ENCODE data around the gene PRDX3.
A peak's percentile ranks its signal among the peaks of the same experiment; 100 is the strongest.
"Not testable (repeated sequence)": the region's sequence is repeated elsewhere in the genome, so short reads cannot be mapped to it uniquely, and the experiment has no call there.

PRDX3 gene

DNA sequence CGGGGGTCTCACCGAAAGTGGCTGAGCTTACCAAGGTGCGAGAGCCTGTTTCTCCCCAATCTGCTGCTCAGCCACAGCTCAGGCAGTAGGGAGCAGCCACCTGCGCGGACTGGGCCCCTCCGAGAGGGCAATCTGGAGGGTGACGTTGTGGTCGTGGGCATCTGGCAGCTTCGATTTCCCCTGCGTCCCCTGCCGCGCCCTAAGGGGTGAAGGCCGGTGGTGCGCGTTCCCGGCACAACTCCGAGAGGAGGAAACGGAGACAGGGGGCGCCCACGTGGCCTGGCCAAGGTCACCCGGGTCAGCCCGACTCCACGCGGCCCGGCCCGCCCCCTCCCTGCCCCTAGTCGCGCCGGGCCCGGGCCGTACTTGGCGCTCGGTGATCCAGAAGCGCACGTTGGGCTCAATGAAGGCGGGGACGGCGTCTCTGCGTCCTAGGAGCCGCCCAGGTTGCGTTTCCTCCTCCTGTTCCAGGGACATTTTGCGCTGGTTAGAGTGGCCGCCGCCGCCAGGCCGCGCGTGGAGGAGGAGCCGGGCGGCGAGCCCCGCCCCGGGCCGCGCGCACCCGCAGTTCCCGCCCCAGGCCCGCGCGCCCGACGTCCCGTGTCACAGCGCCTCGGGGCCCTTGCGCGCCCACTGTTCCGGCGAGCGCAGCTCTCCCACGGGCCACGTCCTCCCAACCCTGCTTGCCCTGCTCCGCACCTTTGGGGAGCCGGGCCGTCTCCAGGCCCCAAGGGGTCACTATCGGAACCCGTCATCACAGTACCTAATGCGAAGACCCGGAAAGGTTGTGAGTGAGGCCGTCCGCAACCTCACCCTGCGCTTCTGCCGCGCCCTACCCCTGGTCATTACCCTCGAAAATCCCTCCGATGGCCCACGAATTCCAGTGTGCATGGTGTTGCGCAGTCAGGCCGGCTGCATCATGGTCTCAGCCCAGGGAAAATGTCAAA lies 13.2 kb downstream of the PRDX3 start, which contains the start of gene SFXN4:
Gene SFXN4 (minus strand): TSS at position 544 of the 947 bp plus-strand sequence. CDS start 67 bp downstream, at position 477.
- DNase-seq (ENCODE audit: low read depth in 2 of 2), result peak; percentile 45 to 74

DNA sequence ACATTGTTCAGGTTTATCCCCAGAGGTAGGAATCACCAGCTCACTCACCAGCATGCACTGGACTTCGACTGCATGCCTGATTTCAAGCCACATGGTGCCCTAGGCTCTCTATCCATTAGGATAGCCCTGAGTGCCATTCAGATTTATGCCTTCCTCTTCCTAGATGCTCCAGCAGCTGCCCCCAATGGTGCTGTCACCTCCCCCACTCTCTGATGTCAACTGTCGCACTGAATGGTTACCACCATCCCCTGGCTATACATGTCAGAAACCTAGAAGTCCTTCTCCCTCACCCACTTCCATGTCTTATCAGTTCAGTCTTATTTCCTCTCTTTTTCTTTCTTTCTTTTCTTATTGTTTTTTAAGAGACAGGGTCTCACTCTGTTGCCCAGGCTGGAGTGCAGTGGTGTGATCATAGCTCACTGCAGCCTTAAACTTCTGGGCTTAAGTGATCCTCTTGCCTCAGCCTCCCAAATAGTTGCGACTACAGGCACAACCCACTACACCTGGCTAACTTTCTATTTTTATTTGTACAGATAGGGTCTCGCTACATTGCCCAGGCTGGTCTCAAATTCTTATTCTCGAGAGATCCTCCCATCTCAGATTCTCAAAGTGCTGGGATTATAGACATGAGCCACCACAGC lies 16.0 kb downstream of the PRDX3 start:
- no peak for DNase-seq (ENCODE audit: low read depth in 2 of 2)

DNA sequence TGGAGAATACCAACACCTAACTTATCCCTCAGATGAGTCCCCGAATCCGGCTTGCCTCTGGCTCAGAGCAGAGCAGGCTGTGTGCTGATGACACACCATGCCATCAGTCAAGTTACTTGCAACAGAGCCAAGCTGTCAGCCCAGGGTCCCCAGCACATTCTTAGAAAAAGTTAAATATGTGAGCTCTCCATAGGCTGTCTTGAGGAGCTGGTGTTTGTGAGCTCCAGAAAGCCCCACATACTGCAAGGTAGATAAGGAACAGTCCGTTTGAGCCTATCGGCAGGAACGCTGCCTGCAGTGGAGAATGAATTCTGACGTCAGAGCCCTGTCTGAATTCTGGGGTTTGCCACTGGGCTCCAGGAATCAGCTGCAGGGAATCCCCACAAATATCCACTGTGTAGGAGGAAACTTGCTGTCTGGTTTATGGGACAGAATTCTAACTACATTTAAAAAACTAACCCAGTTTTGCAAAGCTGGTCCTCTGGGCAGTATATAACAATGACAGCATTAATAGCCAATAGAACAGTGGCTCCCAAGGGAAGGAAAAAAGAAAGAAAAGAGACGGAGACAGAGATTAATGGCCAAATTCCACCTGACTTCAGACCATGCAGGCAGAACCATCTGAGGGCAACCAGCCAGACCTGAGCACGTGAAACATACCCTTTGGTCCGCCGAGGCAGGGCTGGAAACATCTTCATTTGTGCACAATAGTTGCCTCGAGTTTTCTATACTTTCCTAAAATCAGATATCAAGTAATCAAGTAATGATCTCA lies 16.7 kb downstream of the PRDX3 start:
- no peak for DNase-seq (ENCODE audit: low read depth in 2 of 2)

DNA sequence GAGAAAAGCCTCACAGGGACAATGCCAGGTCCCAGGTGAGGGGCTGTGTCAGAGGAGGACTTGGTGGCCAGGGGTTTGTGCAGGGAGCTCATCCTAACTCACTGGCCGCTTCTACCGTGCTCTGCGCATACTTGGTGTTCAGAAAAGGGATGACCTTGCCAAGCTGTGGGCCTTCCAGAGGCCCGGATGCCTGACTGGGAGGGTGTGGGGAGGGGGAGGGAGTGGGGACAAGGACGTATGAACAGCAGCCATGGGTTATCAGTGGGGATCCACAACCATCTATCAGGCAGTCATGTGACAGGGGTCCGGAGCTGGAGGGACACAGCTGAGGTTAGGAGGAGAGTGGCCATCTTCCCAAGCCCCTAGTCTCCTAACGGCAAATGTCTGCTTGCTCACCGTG lies 19.3 kb downstream of the PRDX3 start:
- DNase-seq (ENCODE audit: low read depth in 2 of 2), result no peak

DNA sequence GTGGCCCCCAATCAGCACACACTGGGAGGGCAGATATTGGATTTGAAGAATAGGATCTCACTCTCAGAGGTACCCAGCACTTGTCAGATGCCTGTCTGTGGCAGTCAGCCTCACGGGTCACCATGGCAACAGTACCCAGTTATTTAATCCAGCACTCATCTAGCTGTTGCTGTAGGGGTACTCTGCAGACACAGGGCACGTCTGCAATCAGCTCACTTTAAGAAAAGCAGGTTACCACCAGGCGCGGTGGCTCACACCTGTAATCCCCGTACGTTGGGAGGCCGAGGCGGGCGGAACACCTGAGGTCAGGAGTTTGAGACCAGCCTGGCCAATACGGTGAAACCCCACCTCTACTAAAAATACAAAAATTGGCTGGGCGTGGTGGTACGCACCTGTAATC lies 25.0 kb downstream of the PRDX3 start:
- no peak for DNase-seq (ENCODE audit: low read depth in 2 of 2)

DNA sequence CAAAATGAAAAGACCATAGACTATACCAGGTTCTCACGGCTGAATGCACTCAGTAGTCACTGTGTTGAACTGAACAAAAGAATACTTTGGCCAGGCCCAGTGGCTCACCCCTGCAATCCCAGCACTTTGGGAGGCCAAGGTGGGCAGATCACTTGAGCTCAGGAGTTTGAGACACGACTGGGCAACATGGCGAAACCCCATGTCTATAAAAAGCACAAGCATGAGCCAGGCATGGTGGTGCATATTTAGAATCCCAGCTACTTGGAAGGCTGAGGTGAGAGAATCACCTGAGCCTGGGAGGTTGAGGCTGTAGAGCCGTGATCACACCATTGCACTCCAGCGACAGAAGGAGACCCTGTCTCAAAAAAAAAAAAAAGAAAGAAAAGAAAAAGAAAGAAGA lies 25.6 kb downstream of the PRDX3 start:
- DNase-seq (ENCODE audit: low read depth in 2 of 2), result no peak

DNA sequence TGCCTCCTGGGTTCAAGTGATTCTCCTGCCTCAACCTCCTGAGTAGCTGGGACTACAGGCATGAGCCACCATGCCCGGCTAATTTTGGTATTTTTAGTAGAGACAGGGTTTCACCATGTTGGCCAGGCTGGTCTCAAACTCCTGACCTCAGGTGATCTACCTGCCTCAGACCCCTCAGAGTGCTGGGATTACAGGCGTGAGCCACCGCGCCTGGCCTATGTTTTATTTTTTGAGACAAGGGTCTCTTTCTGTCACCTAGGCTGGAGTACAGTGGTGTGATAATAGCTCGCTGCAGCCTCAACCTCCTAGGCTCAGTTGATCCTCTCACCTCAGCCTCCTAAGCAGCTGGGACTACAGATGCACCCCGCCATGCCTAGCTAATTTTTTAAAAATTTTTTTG lies 27.0 kb downstream of the PRDX3 start:
- DNase-seq (ENCODE audit: low read depth in 2 of 2), result not testable (repeated sequence)

DNA sequence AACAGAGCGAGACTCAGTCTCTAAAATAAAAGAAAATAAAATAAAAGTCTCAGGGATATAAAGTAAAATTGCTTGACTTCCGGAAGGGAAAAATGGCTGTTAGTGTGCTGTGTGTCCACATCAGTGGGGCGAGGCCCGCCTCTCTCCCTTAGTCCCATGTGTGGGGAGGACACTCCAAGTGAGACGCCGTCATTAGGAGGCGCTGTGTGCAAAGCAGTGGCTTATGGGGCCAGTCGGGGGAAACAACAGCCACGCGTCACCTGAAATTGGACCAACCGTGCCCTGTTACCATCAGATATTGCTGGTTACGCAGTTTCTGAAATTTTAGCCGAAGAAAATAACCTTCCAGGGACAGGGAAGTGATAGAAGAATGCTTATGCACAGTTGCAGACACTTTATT lies 28.9 kb downstream of the PRDX3 start:
- DNase-seq (ENCODE audit: low read depth in 2 of 2), result no peak

DNA sequence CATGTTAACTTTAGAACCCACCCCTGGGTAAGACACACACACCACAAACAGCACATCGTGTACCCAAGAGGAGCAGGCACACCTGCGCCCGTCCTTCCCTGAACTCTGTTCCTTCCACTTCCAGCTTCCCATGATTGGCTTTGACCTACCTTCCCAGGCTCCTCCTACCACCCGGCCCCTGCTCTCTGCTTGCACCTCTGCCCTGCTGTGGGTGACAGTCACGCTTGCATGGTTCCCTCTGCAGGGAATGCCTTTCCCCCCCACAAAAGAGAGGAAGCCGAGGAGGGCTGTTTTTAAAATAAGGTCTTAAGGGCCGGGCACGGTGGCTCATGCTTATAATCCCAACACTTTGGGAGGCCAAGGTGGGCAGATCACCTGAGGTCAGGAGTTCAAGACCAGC lies 29.5 kb downstream of the PRDX3 start:
- no peak for DNase-seq (ENCODE audit: low read depth in 2 of 2)

DNA sequence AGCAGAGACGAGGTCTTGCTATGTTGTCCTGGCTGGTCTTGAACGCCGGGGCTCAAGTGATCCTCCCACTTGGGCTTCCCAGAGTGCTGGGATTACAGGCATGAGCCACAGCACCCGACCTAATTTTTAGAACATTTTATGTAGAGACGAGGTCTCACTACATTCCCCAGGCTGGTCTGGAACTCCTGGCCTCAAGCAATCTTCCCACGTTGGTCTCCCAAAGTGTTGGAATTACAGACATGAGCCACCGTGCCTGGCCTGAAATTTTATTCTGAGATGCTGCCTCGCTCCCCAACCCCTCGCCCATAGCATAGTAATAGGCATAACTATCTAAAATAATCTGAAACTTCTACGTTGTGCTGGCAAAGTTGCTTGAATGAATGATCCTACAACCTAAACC lies 35.0 kb downstream of the PRDX3 start:
- DNase-seq (ENCODE audit: low read depth in 2 of 2), result no peak

DNA sequence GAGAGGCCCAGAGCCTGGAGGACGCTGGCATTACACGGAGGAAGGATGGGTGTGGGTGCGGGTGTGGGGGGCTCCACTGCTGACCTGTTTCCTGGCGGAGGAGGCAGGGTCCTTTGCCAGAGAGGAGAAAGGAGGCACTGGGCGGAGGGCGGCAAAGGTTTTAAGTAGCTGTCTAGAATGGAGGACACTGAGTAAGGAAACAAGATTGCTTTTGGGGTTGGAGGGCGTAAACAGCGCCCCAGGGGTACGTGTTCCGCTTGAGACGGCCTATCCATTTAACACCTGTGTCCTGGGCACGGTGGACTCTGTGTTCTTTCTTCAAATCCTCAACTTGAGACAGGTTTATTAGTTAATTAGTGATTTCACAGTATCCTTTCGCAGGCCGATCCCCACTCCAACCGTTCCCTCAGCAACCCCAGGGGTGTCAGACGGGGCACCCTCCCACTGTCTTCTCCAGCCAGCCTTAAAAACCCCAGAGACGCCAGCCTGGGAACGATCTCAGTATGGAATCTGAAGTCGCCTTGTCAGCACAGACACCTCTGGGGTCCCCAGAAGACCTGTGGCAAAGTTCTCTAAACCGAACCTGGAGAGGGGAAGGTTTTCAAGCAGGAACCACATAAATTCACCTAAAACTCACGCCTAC lies 37.9 kb downstream of the PRDX3 start:
- no peak for DNase-seq (ENCODE audit: low read depth in 2 of 2)

DNA sequence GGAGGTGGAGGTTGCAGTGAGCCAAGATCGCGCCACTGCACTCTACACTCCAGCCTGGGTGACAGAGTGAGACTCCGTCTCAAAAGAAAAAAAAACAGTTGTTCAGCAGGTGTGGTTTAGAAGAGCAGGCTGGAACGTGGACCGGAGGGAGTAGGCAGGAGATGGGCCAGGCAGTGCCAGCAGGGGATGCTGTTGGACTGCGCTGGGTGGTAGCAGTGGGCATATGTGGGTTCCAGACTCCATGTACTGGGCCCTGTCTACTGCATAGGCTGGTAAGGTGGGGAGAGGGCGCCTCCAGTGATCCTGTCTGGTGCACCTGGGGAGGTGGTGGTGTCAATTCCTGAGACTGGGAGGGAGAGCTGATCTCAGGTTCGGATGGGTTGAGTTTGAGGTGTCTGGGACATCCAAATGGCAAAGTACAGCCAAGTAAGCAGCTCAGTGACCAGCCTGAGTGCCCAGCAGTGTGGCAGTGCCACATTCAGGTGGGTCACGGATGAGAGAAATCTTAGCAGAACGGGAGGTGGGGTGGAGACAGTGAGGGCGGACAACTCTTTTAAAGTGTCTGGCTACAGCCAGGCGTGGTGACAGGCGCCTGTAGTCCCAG lies 39.0 kb downstream of the PRDX3 start:
- peak; percentile 26 to 29 for DNase-seq (ENCODE audit: low read depth in 2 of 2)

DNA sequence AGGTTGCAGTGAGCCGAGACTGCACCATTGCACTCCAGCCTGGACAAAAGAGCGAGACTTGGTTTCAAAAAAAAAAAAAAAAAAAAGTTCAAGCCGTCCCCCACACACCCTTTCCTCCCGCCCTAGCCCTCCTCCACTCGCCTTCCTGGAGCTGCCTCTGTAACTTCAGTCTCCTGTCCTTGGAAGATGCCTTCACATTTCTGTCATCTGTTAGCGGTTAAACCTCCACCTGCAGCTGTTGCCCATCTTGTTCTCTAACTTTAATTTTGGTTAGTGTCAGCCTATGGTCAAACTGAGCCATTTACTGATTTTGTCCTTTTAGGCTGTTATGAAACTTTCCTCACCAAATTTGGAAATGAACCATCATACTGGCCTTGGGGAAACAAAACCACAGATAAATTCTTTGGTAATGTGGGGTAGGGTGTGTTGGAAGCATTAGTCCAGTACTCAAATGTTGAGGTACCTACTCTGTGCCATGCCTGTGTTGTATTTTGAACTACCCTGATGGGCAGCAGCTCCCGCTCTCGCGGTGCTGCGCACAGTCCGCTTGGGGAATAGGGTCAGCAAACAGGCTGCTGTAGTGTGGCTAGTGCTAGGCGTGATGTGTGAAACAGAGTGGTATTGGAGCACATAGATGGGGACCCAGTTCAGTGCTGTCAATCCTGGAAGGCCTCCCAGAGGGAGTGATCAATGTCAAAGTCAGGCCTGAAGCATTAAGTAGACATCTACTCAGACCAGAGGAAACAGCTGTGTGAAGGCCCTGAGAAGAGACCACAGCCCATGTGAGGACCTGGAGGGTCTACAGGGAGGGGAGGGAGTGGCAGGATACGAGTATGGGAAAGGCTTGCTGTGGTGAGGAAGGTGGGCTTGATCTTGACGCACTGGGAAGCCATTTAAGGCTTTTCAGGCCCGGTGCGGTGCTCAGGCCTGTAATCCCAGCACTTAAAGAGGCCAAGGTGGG lies 40.0 kb downstream of the PRDX3 start:
- DNase-seq (ENCODE audit: low read depth in 2 of 2), result no peak

DNA sequence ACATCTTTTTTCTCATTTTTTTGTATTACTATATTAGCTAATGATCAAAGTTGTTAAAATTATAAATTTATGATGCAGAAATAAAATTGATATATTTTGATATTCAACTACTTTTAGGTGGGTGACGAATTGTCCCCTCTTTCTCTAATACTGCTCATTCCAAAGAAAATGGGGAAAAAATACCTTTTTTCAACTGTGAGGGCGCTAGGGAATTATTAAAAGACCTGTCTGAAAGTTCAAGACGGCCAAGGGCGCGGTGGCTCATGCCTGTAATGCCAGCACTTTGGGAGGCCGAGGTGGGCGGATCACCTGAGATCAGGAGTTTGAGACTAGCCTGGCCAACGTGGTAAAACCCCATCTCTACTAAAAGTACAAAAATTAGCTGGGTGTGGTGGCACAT lies 40.7 kb downstream of the PRDX3 start:
- not testable (repeated sequence) for DNase-seq (ENCODE audit: low read depth in 2 of 2)

DNA sequence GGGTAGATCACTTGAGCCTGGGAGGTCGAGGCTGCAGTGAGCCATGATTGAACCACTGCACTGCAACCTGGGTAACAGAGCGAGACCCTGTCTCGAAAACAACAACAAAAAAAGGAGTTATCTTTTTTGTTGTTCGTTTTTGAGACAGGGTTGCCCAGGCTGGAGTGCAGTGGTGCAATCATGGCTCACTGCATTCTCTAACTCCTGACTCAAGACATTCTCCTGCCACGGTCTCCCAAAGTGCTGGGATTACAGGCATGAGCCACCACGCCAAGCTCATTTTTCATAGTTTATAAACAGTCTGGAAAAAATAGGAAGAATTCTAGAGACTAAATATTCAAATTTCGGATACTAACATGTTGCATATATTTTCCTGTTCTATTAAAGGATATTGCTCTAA lies 42.5 kb downstream of the PRDX3 start:
- DNase-seq (ENCODE audit: low read depth in 2 of 2), result no peak

DNA sequence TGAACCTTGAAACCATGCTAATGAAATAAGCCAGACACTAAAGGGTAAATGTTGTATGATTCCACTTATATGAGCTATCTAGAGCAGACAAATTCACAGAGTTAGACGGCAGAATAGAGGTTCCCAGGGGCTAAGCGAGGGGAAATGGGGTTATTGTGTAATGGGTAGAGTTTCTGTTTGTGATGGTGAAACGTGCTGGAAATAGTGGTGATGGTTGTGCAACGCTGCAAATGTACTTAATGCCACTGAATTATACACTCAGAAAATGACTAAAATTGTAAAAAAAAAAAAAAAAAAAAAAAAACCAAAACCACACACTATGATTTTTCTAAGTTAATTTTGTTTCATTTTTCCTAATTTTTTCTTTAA lies 43.1 kb downstream of the PRDX3 start:
- DNase-seq (ENCODE audit: low read depth in 2 of 2), result no peak

DNA sequence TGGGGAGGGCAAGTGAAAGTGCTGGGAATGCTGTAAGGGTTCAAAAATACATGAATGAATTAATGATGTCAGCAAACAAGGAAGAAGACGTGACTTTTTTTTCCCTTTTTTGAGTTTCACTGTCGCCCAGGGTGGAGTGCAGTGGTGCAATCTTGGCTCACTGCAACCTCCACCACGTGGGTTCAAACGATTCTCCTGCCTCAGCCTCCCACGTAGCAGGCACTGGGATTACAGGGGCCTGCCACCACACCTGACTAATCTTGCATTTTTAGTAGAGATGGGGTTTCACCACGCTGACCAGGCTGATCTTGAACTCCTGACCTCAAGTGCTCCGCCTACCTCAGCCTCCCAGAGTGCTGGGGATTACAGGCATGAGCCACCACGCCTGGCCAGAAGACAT lies 44.7 kb downstream of the PRDX3 start:
- DNase-seq (ENCODE audit: low read depth in 2 of 2), result no peak

DNA sequence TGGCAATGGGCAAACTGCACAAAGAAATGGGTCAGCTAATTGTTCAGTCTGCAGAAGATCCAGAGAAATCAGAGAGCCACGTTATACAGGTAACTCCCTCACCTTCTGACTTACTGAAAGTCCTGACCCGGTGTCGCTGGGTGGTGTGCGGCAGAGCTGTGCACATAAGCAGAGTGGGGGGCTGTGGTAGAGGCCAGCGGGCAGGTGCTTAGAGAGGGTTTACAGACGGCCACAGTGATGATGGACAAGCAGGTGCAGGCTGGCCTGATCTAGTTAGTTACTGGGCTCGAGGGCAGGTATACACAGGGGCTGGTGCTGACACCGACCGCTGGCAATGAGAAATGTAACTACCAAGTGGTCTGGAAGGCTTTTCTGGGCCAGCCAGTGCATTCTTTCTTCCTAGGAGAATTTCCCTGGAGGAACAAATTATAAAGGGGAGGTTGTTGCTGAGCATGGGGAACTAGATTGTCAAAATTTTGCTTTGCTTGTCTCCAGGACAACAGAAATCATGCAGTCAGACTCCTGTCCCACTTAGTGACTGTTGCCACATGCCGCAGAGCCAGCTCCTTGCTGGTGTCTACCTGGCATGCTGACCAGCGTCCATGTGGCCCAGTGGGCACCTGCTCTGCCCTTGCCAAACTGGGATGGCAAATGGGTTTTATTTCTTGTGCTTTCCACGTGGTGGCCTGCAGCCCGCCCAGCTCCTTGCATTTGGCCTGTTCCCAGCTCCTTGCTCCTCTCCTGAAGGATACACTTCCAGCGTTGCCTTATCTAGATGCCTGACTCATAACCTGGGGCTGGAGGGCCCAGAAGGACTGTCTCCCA lies 45.9 kb downstream of the PRDX3 start:
- DNase-seq (ENCODE audit: low read depth in 2 of 2), result no peak

DNA sequence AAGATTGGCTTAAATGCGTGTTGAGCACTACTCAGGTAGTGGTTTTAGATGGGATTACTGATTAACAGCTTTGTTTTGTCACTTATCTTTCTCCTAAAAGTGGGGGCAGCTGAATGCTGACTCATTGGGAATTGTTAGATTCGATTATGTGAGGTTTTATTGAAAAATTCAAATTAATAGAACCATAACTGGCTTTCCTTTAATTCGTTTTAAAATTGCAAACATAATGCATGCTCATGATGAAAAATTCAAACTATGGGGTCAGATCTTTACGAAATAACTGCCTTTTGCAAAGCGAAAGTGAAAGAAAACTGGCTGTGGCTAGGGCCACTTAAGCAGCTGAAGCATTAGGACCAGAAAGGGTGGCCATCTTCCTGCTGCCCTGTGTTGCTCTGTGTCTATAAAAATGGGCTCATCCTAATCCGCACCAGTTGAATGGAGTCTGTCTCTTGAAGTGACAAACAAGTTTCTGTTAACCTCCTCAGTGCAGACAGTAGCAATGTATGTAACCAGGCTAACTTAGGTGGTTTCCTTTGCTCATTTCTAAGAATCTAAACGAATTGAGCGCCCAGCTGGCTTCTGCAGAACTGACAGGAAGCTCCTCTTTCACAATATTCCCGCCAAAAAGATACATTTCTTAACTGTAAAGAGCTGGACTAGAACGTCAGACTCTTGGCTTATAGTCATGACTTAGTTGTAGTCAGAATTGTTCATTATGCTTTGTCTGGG lies 46.9 kb downstream of the PRDX3 start:
- DNase-seq (ENCODE audit: low read depth in 2 of 2), result peak; percentile 6 to 12

Measured in stimulated activated CD8-positive, alpha-beta memory T cell treated with anti-CD3 and anti-CD28 coated beads, Interleukin-7, amount 100 ng/mL, for 4 hours (primary cell).